Activated CD4-positive, CD25-positive, alpha-beta regulatory T cell treated with anti-CD3 and anti-CD28 coated beads, Interleukin-2, amount 50 U/mL, for 16 hours (primary cell): ENCODE measurements around the gene IGF1.
"Not testable (repeated sequence)": the region's sequence is repeated elsewhere in the genome, so short reads cannot be mapped to it uniquely, and the experiment has no call there.

Source experiments
- DNase-seq: peaks from one replicate; pipeline ENCODE4 v3.0.0-alpha.2; 2020; ENCODE audit warnings: low read depth, low spot score

IGF1 gene

DNA sequence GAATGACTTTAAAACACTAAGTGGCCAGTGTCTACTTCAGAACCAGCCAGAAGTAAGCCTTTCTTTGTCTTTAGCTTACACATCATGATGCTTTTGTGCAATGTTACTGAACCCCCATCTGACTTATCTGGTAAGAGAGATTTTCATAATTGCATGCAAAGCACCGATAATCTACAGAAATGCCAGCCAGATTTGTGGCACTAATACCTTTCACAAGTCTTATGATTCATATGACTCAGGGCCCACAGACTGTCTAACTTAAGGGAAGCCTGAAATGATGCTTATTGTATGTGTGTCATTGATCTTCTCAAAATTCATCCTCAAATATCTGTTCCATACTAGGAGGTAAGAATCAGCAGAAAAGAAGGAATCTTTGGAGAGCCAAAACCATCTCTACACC lies 18.0 kb downstream of the IGF1 start:
- no peak for DNase-seq

DNA sequence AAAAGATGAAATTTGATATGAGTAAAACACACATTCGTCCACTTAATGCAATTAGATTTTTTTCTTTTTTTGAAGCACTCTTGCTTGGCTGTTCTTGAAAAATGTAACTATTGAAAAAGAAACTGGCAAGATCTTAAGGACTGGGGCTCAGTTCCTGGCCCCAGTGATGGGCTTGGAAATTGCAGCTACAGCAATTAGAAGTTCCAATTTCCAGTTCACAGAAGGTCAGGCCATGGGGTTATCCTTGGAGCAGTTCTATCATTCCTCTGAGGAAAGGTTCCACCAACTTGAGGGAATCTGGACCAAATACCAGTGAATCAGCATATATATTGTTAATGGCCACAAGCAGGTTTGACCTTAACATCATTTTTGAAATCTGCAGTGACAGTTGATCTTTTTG lies 18.9 kb downstream of the IGF1 start:
- DNase-seq: no peak

DNA sequence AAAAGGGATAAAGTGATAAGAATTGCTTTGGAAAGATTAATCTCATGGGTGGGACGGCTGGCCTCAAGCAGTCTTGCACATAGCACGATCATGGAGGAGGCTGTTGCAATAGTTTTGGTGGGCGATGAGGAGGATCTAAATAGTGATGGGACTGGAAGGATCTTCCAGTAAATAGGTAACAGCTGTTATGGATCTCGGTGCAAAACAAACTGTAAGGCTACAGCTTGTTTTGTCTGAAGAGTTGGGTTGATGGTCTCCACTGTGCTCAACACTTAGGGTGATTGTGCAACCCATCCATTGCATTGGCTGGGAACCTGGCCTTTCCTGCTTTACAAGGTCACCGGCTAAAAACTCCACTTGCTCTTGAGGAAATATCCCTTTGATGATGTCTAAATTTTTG lies 21.0 kb downstream of the IGF1 start:
- DNase-seq: no peak

DNA sequence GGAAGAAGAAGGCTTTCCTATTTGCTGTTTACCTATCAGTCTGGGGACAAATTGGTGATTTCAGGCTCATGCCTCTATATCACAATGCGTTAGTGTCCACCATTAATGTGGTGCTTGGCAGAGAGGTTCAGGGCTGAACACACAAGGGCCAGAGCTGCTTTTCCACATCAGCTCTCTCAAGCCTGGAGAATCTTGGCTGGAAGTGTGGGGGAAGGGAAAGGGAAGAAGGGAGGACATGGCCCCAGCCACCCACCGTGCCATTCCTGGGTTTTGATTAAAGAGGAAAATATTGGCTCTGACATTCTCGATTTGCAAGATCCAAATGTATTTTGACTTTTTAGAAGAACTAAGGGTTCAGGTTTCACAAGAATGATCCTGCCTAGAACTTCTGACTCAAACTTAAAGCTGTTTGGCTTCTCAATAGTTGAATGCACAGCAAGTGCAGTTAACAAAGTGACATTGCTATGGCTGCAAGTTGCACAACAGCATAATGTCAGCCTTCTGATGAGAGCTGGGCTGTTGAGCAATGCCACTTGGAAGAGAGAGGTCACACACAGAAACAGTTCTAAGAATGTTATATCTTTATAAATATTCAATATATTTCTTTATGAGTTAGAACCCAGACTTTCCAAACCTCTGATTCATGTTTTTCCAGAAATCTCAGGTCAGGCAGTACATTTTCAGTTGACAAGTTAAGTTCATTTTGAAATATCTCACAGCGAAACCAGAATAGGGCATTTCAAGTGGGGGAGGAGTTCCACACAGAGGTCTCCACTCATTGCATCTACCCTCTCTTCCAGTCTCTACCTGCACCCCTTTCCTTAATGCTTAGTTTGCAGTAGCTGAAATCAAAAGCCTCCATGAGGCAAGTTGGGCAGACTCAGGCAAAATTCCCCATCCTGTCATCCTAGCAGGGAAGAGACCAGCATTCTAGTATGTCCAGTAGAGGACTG lies 25.3 kb downstream of the IGF1 start:
- DNase-seq: no peak

DNA sequence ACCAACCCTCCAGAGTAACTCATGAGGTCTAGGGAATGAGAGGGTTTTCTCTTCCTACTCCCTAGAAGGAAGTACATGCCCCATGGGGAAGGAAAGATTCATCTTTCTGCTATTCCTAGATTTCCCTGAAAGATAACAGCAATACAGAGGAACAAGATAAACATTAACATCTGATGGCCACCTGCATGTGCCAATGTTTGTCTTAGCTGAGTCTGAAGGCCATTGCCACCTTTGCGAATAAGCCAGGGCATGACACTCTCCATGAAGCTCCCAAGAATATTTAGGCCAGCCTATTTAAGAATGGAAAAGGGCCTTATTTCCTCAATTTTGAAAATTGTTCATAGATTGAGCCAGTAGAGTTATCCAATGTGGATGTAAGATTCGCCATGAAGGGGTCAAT lies 26.0 kb downstream of the IGF1 start:
- DNase-seq: no peak

DNA sequence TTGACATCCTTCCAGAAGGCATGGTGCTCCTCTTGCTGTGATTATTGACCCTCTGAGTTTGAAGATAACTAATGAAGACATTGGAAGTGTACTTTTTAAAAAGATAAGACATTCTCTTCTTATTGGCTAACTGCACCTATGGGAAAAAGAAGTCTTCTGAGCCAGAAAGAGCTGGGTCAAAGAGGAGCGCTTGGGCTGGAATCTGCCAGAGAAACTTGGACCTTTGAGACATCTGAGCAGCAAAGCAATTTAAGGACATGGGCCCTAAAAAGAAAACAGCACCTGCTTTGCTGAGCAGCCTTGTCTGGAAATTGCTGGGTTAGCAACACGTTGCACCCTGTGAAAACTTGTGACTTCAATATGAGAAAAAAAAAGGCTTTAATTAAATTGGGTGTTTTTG lies 27.8 kb downstream of the IGF1 start:
- no peak for DNase-seq

DNA sequence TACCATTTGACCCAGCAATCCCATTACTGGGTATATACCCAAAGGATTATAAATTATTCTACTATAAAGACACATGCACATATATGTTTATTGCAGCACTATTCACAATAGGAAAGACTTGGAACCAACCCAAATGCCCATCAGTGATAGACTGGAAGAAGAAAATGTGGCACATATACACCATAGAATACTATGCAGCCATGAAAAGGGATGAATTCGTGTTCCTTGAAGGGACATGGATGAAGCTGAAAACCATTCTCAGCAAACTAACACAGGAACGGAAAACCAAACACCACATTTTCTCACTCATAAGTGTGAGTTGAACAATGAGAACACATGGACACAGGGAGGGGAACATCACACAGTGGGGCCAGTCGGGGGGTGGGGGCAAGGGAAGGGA lies 31.3 kb downstream of the IGF1 start:
- not testable (repeated sequence) for DNase-seq

DNA sequence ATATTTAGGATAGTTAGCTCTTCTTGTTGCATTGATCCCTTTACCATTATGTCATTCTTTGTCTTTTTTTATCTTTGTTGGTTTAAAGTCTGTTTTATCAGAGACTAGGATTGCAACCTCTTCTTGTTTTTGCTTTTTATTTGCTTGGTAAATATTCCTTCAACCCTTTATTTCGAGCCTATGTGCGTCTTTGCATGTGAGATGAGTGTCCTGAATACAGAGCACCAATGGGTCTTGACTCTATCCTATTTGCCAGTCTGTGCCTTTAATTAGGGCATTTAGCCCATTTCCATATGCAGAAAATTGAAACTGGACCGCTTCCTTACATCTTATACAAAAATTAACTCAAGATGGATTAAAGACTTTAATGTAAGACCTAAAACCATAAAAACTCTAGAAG lies 32.9 kb downstream of the IGF1 start:
- DNase-seq: not testable (repeated sequence)

DNA sequence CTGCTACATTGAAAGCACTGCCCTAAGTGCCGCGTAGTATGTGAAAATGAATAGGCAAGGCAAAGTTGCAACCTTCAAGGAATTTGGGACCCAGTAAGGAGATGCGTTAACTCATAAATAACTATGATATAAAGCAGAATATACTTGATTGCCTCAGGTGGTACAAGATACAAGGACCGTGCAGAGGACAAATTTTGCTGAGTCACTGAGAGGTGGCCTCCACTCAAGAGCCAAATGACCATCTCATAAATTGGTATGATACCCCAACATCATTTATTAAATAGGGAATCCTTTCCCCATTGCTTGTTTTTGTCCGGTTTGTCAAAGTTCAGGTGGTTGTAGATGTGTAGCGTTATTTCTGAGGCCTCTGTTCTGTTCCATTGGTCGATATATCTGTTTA lies 35.7 kb downstream of the IGF1 start:
- DNase-seq: no peak

DNA sequence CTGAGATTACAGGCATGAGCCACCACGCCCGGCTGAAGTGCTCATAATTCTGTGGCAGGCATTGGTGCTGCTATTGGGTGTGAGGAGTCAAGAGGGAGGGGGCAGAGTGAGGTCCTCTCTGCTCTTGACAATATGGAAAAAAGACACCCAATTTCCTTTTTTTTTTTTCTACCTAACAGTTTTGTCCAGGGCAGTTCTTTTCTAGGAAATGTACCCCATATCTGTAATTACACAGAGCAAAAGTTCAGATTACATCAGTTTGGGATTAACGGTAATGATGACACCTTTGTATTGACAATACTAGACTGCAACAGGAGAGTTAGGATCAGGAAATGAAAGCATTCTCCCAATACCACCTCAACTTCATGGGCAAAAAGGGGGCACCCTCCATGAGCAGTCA lies 36.3 kb downstream of the IGF1 start:
- DNase-seq: no peak

DNA sequence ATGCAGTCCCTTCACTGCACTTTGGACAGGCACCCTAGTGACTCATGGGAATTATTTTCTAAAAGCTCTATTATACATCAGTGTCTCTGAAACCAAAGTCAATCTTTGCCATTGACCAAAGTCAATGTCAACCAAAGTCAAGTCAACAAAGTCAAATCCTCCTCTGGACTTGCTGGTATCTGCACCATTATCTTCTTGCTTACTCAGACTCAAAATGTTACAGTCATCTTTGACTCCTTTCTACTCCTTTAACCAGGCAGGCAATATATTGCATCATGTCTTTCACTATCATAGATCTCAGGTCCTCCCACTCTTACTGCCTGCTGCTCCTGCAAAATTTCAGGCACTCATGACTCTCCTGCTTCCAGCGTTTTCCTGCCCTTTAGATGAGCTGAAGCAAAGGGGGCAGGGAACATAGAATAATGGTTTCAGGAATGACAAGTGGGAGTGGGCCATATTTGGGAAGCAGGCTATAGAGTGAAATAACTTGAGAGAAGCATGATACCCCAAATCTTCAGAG lies 39.2 kb downstream of the IGF1 start:
- DNase-seq: no peak

DNA sequence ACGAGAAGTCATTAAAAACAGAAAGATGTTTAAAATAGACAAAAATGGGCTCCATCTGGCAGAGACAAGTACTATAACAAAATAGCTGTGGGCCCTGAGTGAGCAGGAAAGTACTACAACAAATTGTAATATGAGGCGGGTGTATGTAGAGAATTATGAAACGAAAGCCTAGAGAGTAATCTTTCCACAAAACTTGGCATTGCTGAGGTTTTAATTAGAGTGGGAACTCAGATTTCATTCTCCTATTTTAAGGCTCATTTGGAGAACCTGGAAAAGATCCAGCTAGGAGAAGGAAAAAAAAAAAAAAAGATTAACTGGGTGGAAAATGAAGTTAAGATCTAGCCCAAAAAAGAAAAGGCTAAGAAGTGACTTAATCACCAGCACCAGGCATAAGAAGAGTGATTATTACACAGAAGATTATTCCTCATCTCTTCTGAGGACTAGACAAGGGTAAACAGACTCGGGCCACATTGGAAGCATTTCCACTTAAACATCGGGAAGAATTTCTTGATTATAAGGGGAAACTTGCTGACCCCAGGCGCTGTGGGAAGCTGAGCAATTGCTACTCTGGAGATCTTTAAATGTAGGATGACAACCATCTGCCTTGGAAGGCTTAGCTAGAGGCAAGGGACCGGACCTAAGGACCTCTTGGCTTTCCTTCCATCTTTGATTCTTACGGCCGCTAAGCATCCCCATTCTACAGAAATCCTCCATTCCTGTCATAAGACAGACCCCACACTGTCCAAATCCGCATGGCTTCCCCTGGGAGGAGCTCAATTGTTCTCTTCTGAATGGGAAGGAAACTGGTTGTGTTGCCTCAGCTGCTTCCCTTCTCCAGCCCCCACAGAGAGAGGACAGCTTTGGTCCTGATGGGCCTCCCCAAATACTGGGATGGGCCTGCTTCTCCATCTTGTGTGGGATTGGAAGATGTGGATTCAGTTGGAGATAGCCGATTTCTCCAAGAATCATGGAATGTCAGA lies 40.6 kb downstream of the IGF1 start:
- no peak for DNase-seq

DNA sequence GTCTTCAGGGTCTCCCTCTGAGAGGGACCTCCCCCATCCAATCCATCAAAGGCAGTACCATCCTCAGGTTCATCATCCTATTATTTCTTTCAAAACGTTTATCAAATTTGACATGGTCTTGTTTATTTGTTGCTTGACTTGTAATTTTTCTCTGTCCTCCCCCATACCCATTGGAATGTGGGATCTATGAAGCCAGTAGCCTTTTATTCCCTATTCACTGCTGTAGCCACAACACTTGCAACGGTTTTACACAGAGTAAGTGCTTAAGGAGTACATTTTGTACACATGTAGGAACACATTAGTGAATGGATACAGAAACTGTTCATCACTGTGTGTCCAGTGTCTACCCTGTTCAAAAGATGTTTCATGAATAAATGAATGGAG lies 41.5 kb downstream of the IGF1 start:
- DNase-seq: no peak

DNA sequence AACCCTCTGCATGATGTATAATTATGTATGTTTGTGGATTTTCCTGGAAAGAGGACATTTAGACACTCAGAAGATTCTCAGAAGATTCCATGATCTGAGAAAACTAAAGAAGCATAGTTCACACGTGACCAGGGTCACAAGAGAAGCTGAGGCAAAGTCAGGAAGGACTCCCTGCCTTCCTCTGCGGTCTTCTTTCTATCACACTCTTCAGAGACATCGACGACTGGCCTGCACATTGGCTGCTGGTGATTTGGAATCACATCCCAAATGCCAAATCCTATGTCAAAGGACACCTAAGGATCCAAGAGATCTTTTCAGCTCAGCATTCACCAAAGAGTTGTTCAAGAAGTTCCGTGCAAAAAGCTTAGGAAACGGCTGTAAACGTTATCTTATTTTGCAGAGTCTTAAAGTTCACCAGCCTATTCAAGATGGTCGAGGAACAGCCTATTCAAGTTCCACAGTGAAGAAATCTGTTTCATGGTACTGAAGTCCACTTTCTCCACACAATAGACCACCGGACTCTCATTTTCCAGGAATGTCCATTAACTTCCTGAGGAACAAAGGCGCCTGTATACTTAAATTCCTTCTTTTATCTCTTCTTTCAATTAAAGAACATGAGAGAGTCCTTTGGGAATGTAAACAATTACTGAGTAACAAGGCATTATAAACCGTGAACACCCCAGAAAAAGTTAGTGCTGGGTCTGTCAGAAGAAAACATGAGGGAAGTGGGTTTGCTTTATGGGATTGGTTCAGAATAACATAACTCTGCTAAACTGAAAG lies 42.1 kb downstream of the IGF1 start:
- DNase-seq: no peak

DNA sequence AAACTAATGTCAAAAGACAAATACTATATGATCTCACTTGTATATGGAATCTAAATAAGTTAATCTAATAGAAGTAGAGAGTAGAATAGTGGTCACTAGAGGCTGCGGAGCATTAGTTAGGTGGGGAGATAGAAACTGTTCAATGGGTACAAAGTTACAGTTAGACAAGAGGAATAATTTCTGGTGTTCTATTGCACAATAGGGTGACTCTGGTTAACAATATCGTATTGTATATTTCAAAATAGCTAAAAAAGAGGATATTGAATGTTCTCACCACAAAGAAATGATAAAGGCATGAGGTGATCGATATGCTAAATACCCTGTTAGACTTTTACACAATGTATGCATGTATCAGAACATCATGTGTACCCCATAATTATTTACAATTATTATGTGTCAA lies 42.9 kb downstream of the IGF1 start:
- DNase-seq: no peak

DNA sequence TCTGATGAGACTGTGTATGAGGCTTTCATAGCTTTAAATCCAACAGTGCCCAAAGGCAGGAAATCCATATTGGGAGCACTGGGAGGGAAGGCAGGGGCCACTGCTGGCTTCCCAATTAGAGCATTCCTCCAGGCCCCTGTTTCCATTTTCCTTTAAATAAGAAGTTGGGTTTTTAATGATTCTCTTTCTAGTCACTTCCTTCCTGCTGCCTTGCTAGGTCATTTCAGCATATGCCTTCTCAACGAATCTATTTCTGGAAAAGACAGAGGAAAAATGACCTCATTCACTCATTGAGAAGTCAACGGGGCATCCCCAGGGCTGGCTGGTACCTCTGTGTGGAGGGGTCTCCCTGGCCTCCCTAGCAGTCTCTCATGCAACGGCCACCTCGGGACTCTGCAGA lies 43.5 kb downstream of the IGF1 start:
- DNase-seq: no peak

DNA sequence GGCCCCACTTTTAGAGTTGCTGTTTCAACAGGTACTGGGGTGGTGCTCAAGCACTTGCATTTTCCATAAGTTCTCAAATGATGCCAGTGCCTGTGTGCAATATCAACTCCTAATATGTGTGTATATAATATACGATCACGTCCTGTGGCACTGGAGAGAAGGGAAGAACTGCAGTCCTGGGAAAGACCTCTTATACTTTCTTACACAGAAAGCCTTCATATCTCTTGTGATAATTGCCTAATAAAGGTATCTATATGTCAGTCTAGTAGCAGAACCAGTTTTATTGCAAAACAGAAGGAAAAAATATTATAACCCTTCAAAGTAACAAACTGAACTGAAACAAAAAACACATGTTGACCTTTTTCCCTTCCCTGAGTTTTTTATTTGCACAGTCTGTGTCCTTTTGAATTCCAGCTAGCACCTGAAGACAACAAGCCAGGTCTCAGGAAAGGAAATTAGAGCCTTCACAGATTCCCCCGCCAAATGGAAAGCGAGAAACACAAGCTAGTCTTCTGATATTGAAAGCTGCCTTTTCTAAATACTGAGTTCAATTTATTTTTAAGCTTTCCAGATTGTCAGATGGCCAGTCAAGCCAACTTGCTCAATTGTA lies 44.4 kb downstream of the IGF1 start:
- no peak for DNase-seq

DNA sequence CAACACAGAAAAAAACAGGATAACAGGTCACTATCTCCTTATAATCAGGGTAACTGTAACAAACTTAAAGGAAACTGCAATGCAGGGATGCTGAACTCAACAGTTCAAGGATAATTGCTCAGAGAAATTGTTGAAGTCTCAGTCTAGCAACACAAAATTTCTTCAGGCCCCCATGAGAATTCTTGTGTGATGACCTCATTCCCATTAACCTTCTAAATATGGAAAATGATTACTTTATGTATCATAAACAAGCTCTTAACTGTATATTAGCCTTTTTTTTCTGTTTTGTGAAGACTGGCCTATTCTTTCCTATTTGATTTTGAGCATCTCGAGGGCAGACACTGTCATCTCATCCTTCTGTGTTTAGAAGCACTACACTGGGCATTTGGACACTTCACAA lies 47.1 kb downstream of the IGF1 start:
- DNase-seq: no peak

DNA sequence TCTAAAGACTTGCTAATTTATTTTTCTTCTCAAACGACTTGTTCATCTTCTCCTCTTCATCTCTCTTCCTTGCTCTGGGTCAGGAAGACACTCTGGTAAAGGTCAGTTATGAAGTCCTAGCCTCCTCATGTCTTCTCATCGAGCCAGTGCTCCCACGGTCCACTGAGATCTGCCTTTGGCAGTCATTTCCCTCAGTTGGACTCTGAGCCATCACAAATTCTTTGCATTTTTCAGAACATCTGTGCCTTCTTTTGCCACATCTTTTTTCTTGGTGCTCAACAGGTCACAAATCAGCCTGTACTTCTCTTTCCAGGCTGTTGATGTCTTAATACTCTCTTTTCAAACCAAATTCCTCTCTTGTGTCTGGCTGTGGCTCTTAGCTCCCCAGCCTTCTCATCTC lies 49.7 kb downstream of the IGF1 start:
- DNase-seq: no peak

DNA sequence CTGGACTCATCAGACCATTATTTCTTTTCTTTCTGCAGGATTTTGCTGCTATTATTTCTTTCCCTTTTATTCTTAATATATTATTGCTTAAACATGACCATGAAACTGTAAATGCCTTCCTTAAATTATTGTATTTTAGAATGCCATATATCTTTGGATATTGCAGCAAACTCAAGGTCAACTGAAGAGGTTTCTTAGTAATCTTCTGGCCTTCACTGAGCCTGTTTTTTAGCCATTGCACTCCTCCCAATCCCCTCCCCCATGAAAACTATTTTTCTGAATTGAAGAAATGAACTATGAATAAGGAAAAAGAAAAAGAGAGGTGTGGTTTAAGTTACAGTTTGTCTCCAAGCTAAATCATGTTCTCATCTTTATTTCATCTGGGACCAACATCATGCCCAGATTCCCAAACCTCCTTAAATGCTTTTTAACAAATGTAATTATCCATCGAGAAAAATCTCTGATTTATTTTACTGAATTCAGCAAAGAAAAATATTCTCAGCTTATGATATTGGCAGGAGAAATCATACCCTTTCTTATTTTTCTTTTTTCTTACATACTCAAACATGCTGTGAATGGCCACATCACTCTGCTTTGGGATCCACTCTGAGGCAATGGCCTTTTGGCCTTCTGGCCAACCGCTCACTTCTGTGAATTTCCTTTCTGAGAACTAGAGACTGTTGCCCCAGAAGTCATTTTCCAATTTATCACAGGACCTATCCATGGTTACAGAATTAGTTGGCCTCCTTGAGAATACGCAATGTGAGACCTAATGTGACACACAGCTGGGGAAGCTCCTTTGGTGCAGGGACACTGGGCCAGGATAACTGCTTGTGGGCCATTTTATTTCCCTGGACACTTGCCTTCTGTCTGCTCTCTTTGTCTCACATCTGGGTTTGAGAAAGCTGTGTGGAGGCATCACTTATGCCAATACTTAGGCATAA lies 50.9 kb downstream of the IGF1 start:
- no peak for DNase-seq
